SJCRH30 (cell line): ENCODE results near the gene PIP4P1. TPM values are rescaled to one million over a fixed set of nuclear protein-coding genes. Genes with fewer than 3 reads are reported as not detected.
"Not testable (repeated sequence)": the region's sequence is repeated elsewhere in the genome, so short reads cannot be mapped to it uniquely, and the experiment has no call there.

ENCODE experiments used
- DNase-seq, 2 experiments: peaks; one replicate each; pipeline ENCODE4 v3.0.0-alpha.2; 2015 to 2020
- H3K27ac ChIP-seq: fragments of 250-450 bp; sonication (Bioruptor Pico); 2 replicates; pipeline ENCODE4 v1.5.1; 2020; ENCODE audit warnings: mild to moderate bottlenecking, moderate library complexity
- H3K27me3 ChIP-seq: fragments of 250-450 bp; sonication (Bioruptor Pico); 2 replicates; pipeline ENCODE4 v1.5.1; 2020; ENCODE audit warnings: mild to moderate bottlenecking, moderate library complexity
- H3K36me3 ChIP-seq: fragments of 250-450 bp; sonication (Bioruptor Pico); 2 replicates; pipeline ENCODE4 v1.5.1; 2020; ENCODE audit warnings: mild to moderate bottlenecking, moderate library complexity
- H3K4me1 ChIP-seq: fragments of 250-450 bp; sonication (Bioruptor Pico); 2 replicates; pipeline ENCODE4 v1.5.1; 2020; ENCODE audit warnings: mild to moderate bottlenecking, moderate library complexity
- H3K4me3 ChIP-seq: fragments of 250-450 bp; sonication (Bioruptor Pico); 2 replicates; pipeline ENCODE4 v1.5.1; 2020; ENCODE audit warnings: mild to moderate bottlenecking, moderate library complexity
- H3K9me3 ChIP-seq: fragments of 250-450 bp; sonication (Bioruptor Pico); replicated peaks from 2 replicates; pipeline ENCODE4 v1.5.1; 2020; ENCODE audit warnings: mild to moderate bottlenecking, moderate library complexity
- total RNA-seq: library from RNA; depleted of rRNA; stranded (reverse); fragments of >200 nt; shearing (Covaris generic); gene quantifications from 2 replicates; pipeline ENCODE4 v1.2.3, GENCODE V29; 2014; rRNA removed

Gene PIP4P1
- 24.2 and 25.0 TPM in 2 replicates for total RNA-seq

GRCh38 chr14:20461225-20462141 lies at the start of gene PIP4P1:
Gene PIP4P1, minus strand, starts transcription at chr14:20461434. Its CDS starts 109 bp downstream, at chr14:20461325.
- H3K9me3 ChIP-seq = no peaks in the 10 kb centered on the region
- no peaks in the 10 kb centered on the region for H3K27me3 ChIP-seq
- H3K4me3 ChIP-seq = peak within 1 kb of the TSS; percentile 72
- peaks cover 17% of the 10 kb centered on the region for H3K36me3 ChIP-seq
- DNase-seq = peak; percentile 98 to 99
- H3K4me1 ChIP-seq = 0 out of 2 replicates have a peak, but pooled peaks cover 2% of the 10 kb centered on the region
- H3K27ac ChIP-seq = peak within 1 kb of the TSS; percentile 54

- Histone ChIP-seq H3K27me3 (no peaks in the 10 kb centered on the region), H3K4me1 (no peaks in the 10 kb centered on the region), H3K9me3 (no peaks in the 10 kb centered on the region), H3K36me3 (no peaks in the 10 kb centered on the region), H3K4me3 (no peak overlapping the region), H3K27ac (no peak overlapping the region)
- DNase-seq = no peak
These were observed 47.1 kb upstream of the PIP4P1 start for GRCh38 chr14:20508367-20508766.

GRCh38 chr14:20507537-20507936 lies 46.3 kb upstream of the PIP4P1 start:
- H3K4me1 ChIP-seq, H3K27ac ChIP-seq, DNase-seq, H3K9me3 ChIP-seq, H3K27me3 ChIP-seq, H3K4me3 ChIP-seq, H3K36me3 ChIP-seq: not testable (repeated sequence)

GRCh38 chr14:20506752-20507151 lies 45.5 kb upstream of the PIP4P1 start:
- DNase-seq, H3K36me3 ChIP-seq, H3K27me3 ChIP-seq, H3K27ac ChIP-seq, H3K9me3 ChIP-seq, H3K4me3 ChIP-seq, H3K4me1 ChIP-seq: not testable (repeated sequence)

GRCh38 chr14:20506276-20506675 lies 45.0 kb upstream of the PIP4P1 start:
- not testable (repeated sequence) for H3K27me3 ChIP-seq, DNase-seq, H3K4me1 ChIP-seq, H3K9me3 ChIP-seq, H3K27ac ChIP-seq, H3K4me3 ChIP-seq, H3K36me3 ChIP-seq

GRCh38 chr14:20503898-20504297 lies 42.7 kb upstream of the PIP4P1 start:
- no peak overlapping the region for H3K27ac ChIP-seq
- no peaks in the 10 kb centered on the region for H3K27me3 ChIP-seq
- no peak for DNase-seq
- no peak overlapping the region for H3K4me3 ChIP-seq
- H3K9me3 ChIP-seq = no peaks in the 10 kb centered on the region
- H3K36me3 ChIP-seq = no peaks in the 10 kb centered on the region
- no peaks in the 10 kb centered on the region for H3K4me1 ChIP-seq

GRCh38 chr14:20501346-20501745 lies 40.1 kb upstream of the PIP4P1 start:
- Histone ChIP-seq H3K27me3 (no peaks in the 10 kb centered on the region), H3K4me1 (no peaks in the 10 kb centered on the region), H3K36me3 (no peaks in the 10 kb centered on the region), H3K9me3 (no peaks in the 10 kb centered on the region), H3K27ac (no peak overlapping the region), H3K4me3 (no peak overlapping the region)
- no peak for DNase-seq

- Histone ChIP-seq H3K4me3 (no peak overlapping the region), H3K27me3 (no peaks in the 10 kb centered on the region), H3K4me1 (no peaks in the 10 kb centered on the region), H3K9me3 (no peaks in the 10 kb centered on the region), H3K27ac (no peak overlapping the region), H3K36me3 (no peaks in the 10 kb centered on the region)
- DNase-seq = no peak
These were observed 38.6 kb upstream of the PIP4P1 start for GRCh38 chr14:20499881-20500280.

- no peaks in the 10 kb centered on the region for H3K4me1 ChIP-seq
- H3K36me3 ChIP-seq = no peaks in the 10 kb centered on the region
- no peaks in the 10 kb centered on the region for H3K9me3 ChIP-seq
- no peak overlapping the region for H3K27ac ChIP-seq
- H3K4me3 ChIP-seq = no peak overlapping the region
- H3K27me3 ChIP-seq = no peaks in the 10 kb centered on the region
- DNase-seq = no peak
These were observed 37.9 kb upstream of the PIP4P1 start for GRCh38 chr14:20499108-20499507.

GRCh38 chr14:20498622-20499021 lies 37.4 kb upstream of the PIP4P1 start:
- H3K4me1 ChIP-seq = no peaks in the 10 kb centered on the region
- no peaks in the 10 kb centered on the region for H3K9me3 ChIP-seq
- H3K4me3 ChIP-seq = no peak overlapping the region
- H3K27me3 ChIP-seq = no peaks in the 10 kb centered on the region; the same call in 1 of the 2 replicates
- H3K27ac ChIP-seq = no peak overlapping the region
- no peaks in the 10 kb centered on the region for H3K36me3 ChIP-seq
- DNase-seq = no peak

GRCh38 chr14:20494935-20495766 lies 33.9 kb upstream of the PIP4P1 start:
- no peaks in the 10 kb centered on the region for H3K36me3 ChIP-seq
- no peak overlapping the region for H3K4me3 ChIP-seq
- DNase-seq = no peak
- no peaks in the 10 kb centered on the region; the same call in 1 of the 2 replicates for H3K27me3 ChIP-seq
- H3K27ac ChIP-seq = no peak overlapping the region
- H3K4me1 ChIP-seq = no peaks in the 10 kb centered on the region
- no peaks in the 10 kb centered on the region for H3K9me3 ChIP-seq

GRCh38 chr14:20493634-20494033 lies 32.4 kb upstream of the PIP4P1 start:
- Histone ChIP-seq H3K4me3 (no peak overlapping the region), H3K4me1 (peaks cover 6% of the 10 kb centered on the region; the same call in 1 of the 2 replicates), H3K36me3 (no peaks in the 10 kb centered on the region), H3K27ac (no peak overlapping the region), H3K9me3 (no peaks in the 10 kb centered on the region), H3K27me3 (no peaks in the 10 kb centered on the region; the same call in 1 of the 2 replicates)
- DNase-seq = no peak

GRCh38 chr14:20492486-20492885 lies 31.3 kb upstream of the PIP4P1 start:
- Histone ChIP-seq H3K9me3 (no peaks in the 10 kb centered on the region), H3K4me1 (peaks cover 6% of the 10 kb centered on the region; the same call in 1 of the 2 replicates), H3K27me3 (no peaks in the 10 kb centered on the region; the same call in 1 of the 2 replicates), H3K27ac (no peak overlapping the region), H3K36me3 (no peaks in the 10 kb centered on the region), H3K4me3 (no peak overlapping the region)
- DNase-seq = no peak

GRCh38 chr14:20490563-20490962 lies 29.3 kb upstream of the PIP4P1 start:
- peaks cover 6% of the 10 kb centered on the region; the same call in 1 of the 2 replicates for H3K4me1 ChIP-seq
- no peak for DNase-seq
- no peaks in the 10 kb centered on the region for H3K36me3 ChIP-seq
- H3K27ac ChIP-seq = no peak overlapping the region
- no peak overlapping the region for H3K4me3 ChIP-seq
- no peaks in the 10 kb centered on the region; the same call in 1 of the 2 replicates for H3K27me3 ChIP-seq
- no peaks in the 10 kb centered on the region for H3K9me3 ChIP-seq
